GM23338 (cell line): Measurements from ENCODE around the gene VMP1. TPM values are rescaled to one million over a fixed set of nuclear protein-coding genes. Genes with fewer than 3 reads are reported as not detected.

Source experiments
- ATAC-seq: fragments of 200-7000 bp; cut with Tn5 transposase; 3 replicates; pipeline ENCODE4 v1.9.1; 2020
- DNase-seq: peaks from one replicate; pipeline ENCODE4 v3.0.0-alpha.2; 2015; ENCODE audit warnings: low spot score
- H2AFZ ChIP-seq: fragments of 200-600 bp; sonication (generic); 2 replicates; pipeline ENCODE4 v1.8.0; 2016; ENCODE audit warnings: antibody characterized with exemption, mild to moderate bottlenecking, moderate library complexity
- H3F3A ChIP-seq: fragments of 200-600 bp; sonication (generic); replicated peaks from 2 replicates; pipeline ENCODE4 v1.8.0; 2017; ENCODE audit warnings: antibody characterized with exemption, mixed run types, low read depth
- H3K27ac ChIP-seq: fragments of 200-600 bp; sonication (generic); 2 replicates; pipeline ENCODE4 v1.6.1; 2016; ENCODE audit warnings: low read depth
- H3K27me3 ChIP-seq: fragments of 200-600 bp; sonication (generic); 2 replicates; pipeline ENCODE4 v1.8.0; 2016; ENCODE audit warnings: mild to moderate bottlenecking, mixed run types, moderate library complexity; ENCODE audit not compliant: insufficient read depth
- H3K36me3 ChIP-seq: fragments of 200-600 bp; sonication (generic); 2 replicates; pipeline ENCODE4 v1.8.0; 2016; ENCODE audit warnings: mild to moderate bottlenecking; ENCODE audit not compliant: insufficient read depth
- H3K4me1 ChIP-seq: fragments of 200-600 bp; sonication (generic); 2 replicates; pipeline ENCODE4 v1.8.0; 2016; ENCODE audit warnings: mild to moderate bottlenecking, moderate library complexity; ENCODE audit not compliant: insufficient read depth
- H3K4me2 ChIP-seq: fragments of 200-600 bp; sonication (generic); 2 replicates; pipeline ENCODE4 v1.7.1; 2017; ENCODE audit warnings: mixed run types
- H3K4me3 ChIP-seq: fragments of 200-600 bp; sonication (generic); 2 replicates; pipeline ENCODE4 v1.6.1; 2016; ENCODE audit warnings: mixed run types
- H3K79me2 ChIP-seq: fragments of 200-600 bp; sonication (generic); replicated peaks from 2 replicates; pipeline ENCODE4 v1.8.0; 2017; ENCODE audit warnings: mild to moderate bottlenecking; ENCODE audit not compliant: insufficient read depth
- H3K9me2 ChIP-seq: fragments of 200-600 bp; sonication (generic); 2 replicates; pipeline ENCODE4 v1.8.0; 2017; ENCODE audit not compliant: insufficient read depth
- H4K20me1 ChIP-seq: fragments of 200-600 bp; sonication (generic); replicated peaks from 2 replicates; pipeline ENCODE4 v1.8.0; 2017; ENCODE audit warnings: mild to moderate bottlenecking; ENCODE audit not compliant: insufficient read depth
- H3K27ac Mint-ChIP-seq: 2 replicates; pipeline ENCODE4 v1.8.0; 2020; ENCODE audit warnings: inconsistent platforms, mild to moderate bottlenecking, moderate library complexity, mixed read lengths
- H3K27me3 Mint-ChIP-seq: 3 replicates; pipeline ENCODE4 v1.8.0; 2022; ENCODE audit warnings: low read depth, mild to moderate bottlenecking, moderate library complexity, mixed read lengths, inconsistent platforms; ENCODE audit not compliant: insufficient read depth, poor library complexity
- H3K36me3 Mint-ChIP-seq: 3 replicates; pipeline ENCODE4 v1.8.0; 2021; ENCODE audit warnings: low read depth, mild to moderate bottlenecking, inconsistent platforms, moderate library complexity, mixed read lengths
- H3K4me1 Mint-ChIP-seq: 3 replicates; pipeline ENCODE4 v1.8.0; 2020; ENCODE audit warnings: mild to moderate bottlenecking, inconsistent platforms, mixed read lengths
- H3K4me3 Mint-ChIP-seq: 3 replicates; pipeline ENCODE4 v1.8.0; 2021; ENCODE audit warnings: moderate library complexity, mild to moderate bottlenecking, inconsistent platforms, mixed read lengths
- H3K9me3 Mint-ChIP-seq: 3 replicates; pipeline ENCODE4 v1.8.0; 2020; ENCODE audit warnings: moderate library complexity, mild to moderate bottlenecking, inconsistent platforms, mixed read lengths
- CREB1 ChIP-seq: fragments of 250-450 bp; sonication (Bioruptor Pico); IDR thresholded peaks from 2 replicates; pipeline ENCODE4 v1.5.0; 2020; ENCODE audit warnings: low read depth, mild to moderate bottlenecking, moderate library complexity
- CTCF ChIP-seq, 2 experiments: fragments of 200-600 bp in 1 of 2; sonication (generic) in 1 of 2; conservative IDR thresholded peaks; 2 replicates each; pipeline versions ENCODE4 v1.5.1 to v1.6.1; 2016 to 2017; ENCODE audit warnings: antibody characterized with exemption in 2 of 2, low read depth in 2 of 2, mild to moderate bottlenecking in 2 of 2, moderate library complexity in 1 of 2
- ETS1 ChIP-seq: IDR thresholded peaks from 2 replicates; pipeline ENCODE4 v1.6.1; 2016; ENCODE audit warnings: antibody characterized with exemption
- EZH2 ChIP-seq: fragments of 200-600 bp; sonication (generic); IDR thresholded peaks from one replicate; pipeline ENCODE4 v1.8.0; 2017; ENCODE audit warnings: antibody characterized with exemption, mild to moderate bottlenecking, low read depth; ENCODE audit not compliant: unreplicated experiment
- JUNB ChIP-seq: IDR thresholded peaks from one replicate; pipeline ENCODE4 v1.6.1; 2016; ENCODE audit warnings: antibody characterized with exemption; ENCODE audit not compliant: unreplicated experiment
- NANOG ChIP-seq: IDR thresholded peaks from 2 replicates; pipeline ENCODE4 v1.6.1; 2016; ENCODE audit warnings: antibody characterized with exemption, borderline replicate concordance
- REST ChIP-seq: IDR thresholded peaks from one replicate; pipeline ENCODE4 v1.6.1; 2018; ENCODE audit warnings: antibody characterized with exemption; ENCODE audit not compliant: unreplicated experiment
- STAT1 ChIP-seq: IDR thresholded peaks from one replicate; pipeline ENCODE4 v1.6.1; 2016; ENCODE audit warnings: antibody characterized with exemption; ENCODE audit not compliant: unreplicated experiment
- polyA plus RNA-seq: library from polyadenylated mRNA; unstranded; fragments of >200 nt; fragmentation: Nextera tagmentation; extraction: Ambion mirVana; gene quantifications from 2 replicates; pipeline ENCODE4 v1.2.1, GENCODE V29; 2016
- total RNA-seq: library from RNA; depleted of rRNA; stranded (reverse); fragments of >200 nt; shearing (Covaris generic); gene quantifications from 2 replicates; pipeline ENCODE4 v1.2.3, GENCODE V29; 2014
- TF ChIP-seq, protein P1 (sequence below): fragments of 250-450 bp; sonication (Bioruptor Pico); IDR thresholded peaks from 2 replicates; pipeline ENCODE4 v1.5.0; 2020; ENCODE audit warnings: mild to moderate bottlenecking, moderate library complexity

Gene VMP1
- total and polyA plus RNA-seq, 2 experiments from 2014 or later, result 70.1 to 112 TPM

GRCh38 chr17:59688496-59688895 is 19.0 kb upstream of the VMP1 start:
- no peaks in the 10 kb centered on the region for H3K27me3 ChIP-seq
- DNase-seq, result no peak
- peaks cover 49% of the 10 kb centered on the region for H3K79me2 ChIP-seq
- no peak for TF ChIP-seq CTCF (conservative IDR thresholded peaks at IDR 0.05; ENCODE audit: low read depth in 2 of 2)
- TF ChIP-seq REST, result no peak
- no peak for TF ChIP-seq ETS1
- TF ChIP-seq STAT1, result no peak
- TF ChIP-seq EZH2, result no peak
- no peak for TF ChIP-seq CREB1 (CRISPR knock-in tag)
- no peak for TF ChIP-seq JUNB
- no peak overlapping the region for H3K4me3 Mint-ChIP-seq
- no peaks in the 10 kb centered on the region for H3K9me3 Mint-ChIP-seq
- H3K27me3 Mint-ChIP-seq, result peaks cover 3% of the 10 kb centered on the region
- H2AFZ ChIP-seq, result no peak overlapping the region
- no peaks in the 10 kb centered on the region for H3K4me1 Mint-ChIP-seq
- peaks cover 72% of the 10 kb centered on the region for H3K36me3 Mint-ChIP-seq
- H3K27ac ChIP-seq, result 0 out of 2 replicates have a peak overlapping the region, but pooled peaks have one; percentile 32
- H3K4me3 ChIP-seq, result no peak overlapping the region
- peaks cover 13% of the 10 kb centered on the region for H4K20me1 ChIP-seq
- H3K4me1 ChIP-seq, result no peaks in the 10 kb centered on the region
- H3K9me2 ChIP-seq, result no peaks in the 10 kb centered on the region
- H3K27ac Mint-ChIP-seq, result no peak overlapping the region
- peaks cover 38% of the 10 kb centered on the region for H3K36me3 ChIP-seq
- no peak for ATAC-seq
- H3K4me2 ChIP-seq, result no peak overlapping the region
- H3F3A ChIP-seq, result peaks cover 14% of the 10 kb centered on the region

DNA sequence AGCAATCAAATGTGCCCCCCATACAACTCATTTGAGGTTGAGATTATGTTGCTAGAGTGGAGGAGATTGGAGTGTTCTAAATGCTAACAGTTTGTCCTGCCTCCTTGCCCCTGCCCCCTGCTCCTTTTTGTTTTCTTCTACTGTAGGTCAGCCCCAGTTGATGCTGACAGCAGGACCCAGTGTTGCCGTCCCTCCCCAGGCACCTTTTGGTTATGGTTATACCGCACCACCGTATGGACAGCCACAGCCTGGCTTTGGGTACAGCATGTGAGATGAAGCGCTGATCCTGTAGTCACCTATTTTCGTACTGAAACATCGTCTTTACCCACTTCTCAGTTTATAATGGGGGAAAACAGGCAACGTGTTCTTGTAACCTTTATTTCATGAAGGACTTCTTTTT is 13.9 kb upstream of the VMP1 start:
- Histone ChIP-seq H3F3A (peaks cover 25% of the 10 kb centered on the region), H3K4me3 (no peak overlapping the region), H3K9me2 (no peaks in the 10 kb centered on the region), H4K20me1 (peaks cover 55% of the 10 kb centered on the region), H3K36me3 (peaks cover 38% of the 10 kb centered on the region), H3K4me2 (no peak overlapping the region), H2AFZ (no peak overlapping the region), H3K27ac (no peak overlapping the region), H3K27me3 (no peaks in the 10 kb centered on the region), H3K79me2 (peaks cover 77% of the 10 kb centered on the region), H3K4me1 (no peaks in the 10 kb centered on the region)
- DNase-seq (no peak), ATAC-seq (no peak)
- Mint-ChIP-seq H3K27ac (peak overlapping the region; percentile 85), H3K36me3 (peaks cover 83% of the 10 kb centered on the region), H3K9me3 (no peaks in the 10 kb centered on the region), H3K4me1 (no peaks in the 10 kb centered on the region; the same call in 2 of the 3 replicates), H3K27me3 (peaks cover 8% of the 10 kb centered on the region), H3K4me3 (no peak overlapping the region)
- TF ChIP-seq NANOG, result no peak
- no peak for TF ChIP-seq CREB1 (CRISPR knock-in tag)
- TF ChIP-seq, protein P1, sequence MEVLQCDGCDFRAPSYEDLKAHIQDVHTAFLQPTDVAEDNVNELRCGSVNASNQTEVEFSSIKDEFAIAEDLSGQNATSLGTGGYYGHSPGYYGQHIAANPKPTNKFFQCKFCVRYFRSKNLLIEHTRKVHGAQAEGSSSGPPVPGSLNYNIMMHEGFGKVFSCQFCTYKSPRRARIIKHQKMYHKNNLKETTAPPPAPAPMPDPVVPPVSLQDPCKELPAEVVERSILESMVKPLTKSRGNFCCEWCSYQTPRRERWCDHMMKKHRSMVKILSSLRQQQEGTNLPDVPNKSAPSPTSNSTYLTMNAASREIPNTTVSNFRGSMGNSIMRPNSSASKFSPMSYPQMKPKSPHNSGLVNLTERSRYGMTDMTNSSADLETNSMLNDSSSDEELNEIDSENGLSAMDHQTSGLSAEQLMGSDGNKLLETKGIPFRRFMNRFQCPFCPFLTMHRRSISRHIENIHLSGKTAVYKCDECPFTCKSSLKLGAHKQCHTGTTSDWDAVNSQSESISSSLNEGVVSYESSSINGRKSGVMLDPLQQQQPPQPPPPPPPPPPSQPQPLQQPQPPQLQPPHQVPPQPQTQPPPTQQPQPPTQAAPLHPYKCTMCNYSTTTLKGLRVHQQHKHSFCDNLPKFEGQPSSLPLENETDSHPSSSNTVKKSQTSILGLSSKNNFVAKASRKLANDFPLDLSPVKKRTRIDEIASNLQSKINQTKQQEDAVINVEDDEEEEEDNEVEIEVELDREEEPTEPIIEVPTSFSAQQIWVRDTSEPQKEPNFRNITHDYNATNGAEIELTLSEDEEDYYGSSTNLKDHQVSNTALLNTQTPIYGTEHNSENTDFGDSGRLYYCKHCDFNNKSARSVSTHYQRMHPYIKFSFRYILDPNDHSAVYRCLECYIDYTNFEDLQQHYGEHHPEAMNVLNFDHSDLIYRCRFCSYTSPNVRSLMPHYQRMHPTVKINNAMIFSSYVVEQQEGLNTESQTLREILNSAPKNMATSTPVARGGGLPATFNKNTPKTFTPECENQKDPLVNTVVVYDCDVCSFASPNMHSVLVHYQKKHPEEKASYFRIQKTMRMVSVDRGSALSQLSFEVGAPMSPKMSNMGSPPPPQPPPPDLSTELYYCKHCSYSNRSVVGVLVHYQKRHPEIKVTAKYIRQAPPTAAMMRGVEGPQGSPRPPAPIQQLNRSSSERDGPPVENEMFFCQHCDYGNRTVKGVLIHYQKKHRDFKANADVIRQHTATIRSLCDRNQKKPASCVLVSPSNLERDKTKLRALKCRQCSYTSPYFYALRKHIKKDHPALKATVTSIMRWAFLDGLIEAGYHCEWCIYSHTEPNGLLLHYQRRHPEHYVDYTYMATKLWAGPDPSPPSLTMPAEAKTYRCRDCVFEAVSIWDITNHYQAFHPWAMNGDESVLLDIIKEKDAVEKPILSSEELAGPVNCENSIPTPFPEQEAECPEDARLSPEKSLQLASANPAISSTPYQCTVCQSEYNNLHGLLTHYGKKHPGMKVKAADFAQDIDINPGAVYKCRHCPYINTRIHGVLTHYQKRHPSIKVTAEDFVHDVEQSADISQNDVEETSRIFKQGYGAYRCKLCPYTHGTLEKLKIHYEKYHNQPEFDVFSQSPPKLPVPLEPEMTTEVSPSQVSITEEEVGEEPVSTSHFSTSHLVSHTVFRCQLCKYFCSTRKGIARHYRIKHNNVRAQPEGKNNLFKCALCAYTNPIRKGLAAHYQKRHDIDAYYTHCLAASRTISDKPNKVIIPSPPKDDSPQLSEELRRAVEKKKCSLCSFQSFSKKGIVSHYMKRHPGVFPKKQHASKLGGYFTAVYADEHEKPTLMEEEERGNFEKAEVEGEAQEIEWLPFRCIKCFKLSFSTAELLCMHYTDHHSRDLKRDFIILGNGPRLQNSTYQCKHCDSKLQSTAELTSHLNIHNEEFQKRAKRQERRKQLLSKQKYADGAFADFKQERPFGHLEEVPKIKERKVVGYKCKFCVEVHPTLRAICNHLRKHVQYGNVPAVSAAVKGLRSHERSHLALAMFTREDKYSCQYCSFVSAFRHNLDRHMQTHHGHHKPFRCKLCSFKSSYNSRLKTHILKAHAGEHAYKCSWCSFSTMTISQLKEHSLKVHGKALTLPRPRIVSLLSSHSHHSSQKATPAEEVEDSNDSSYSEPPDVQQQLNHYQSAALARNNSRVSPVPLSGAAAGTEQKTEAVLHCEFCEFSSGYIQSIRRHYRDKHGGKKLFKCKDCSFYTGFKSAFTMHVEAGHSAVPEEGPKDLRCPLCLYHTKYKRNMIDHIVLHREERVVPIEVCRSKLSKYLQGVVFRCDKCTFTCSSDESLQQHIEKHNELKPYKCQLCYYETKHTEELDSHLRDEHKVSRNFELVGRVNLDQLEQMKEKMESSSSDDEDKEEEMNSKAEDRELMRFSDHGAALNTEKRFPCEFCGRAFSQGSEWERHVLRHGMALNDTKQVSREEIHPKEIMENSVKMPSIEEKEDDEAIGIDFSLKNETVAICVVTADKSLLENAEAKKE (CRISPR knock-in tag), result no peak
- no peak for TF ChIP-seq JUNB
